Activated CD8-positive, alpha-beta memory T cell treated with anti-CD3 and anti-CD28 coated beads for 4 hours (primary cell): Measurements from ENCODE around the gene OPCML.

ENCODE experiments used
- DNase-seq, 2 donors: peaks; one replicate each; pipeline ENCODE4 v3.0.0-alpha.2; 2020; ENCODE audit warnings: low read depth in 2 of 2

The OPCML gene

DNA sequence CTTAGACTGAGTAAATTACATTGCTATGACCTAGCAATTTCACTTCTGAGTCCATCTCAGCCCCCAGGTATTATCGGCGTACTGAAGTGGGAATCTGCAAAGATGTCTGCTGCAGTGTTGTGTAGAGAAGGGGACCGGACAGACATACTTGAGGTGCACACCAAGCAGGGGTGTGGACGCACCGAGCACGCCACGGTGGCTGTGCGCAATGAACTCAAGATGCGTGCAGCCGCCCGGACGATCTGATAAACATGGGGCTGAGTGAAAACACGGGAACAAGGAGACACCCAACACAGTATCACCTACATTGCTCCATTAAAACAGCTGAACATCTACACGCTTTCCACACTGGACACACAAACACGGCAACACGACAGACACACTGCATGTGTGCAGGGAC lies 454.3 kb downstream of the OPCML start:
- DNase-seq, result no peak

DNA sequence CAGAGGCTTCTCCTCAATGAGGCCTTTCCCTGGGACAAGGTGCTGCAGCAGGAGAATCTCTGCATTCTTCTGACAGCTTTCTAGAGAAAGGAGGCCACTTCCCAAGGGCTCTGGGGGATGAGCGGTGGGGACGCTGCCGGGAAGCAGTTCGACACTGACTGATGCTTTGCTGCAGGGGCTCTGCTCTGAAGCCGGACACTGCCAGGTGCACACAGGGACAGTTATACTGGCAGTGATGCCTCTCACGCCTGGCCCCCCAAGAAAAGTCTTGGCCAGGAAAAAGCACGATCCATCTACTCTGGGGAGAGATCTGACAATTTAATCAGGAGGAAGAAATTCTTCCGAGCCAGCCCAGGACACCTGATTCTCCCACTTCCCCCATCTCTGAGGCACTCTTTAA lies 456.9 kb downstream of the OPCML start:
- DNase-seq, result no peak

DNA sequence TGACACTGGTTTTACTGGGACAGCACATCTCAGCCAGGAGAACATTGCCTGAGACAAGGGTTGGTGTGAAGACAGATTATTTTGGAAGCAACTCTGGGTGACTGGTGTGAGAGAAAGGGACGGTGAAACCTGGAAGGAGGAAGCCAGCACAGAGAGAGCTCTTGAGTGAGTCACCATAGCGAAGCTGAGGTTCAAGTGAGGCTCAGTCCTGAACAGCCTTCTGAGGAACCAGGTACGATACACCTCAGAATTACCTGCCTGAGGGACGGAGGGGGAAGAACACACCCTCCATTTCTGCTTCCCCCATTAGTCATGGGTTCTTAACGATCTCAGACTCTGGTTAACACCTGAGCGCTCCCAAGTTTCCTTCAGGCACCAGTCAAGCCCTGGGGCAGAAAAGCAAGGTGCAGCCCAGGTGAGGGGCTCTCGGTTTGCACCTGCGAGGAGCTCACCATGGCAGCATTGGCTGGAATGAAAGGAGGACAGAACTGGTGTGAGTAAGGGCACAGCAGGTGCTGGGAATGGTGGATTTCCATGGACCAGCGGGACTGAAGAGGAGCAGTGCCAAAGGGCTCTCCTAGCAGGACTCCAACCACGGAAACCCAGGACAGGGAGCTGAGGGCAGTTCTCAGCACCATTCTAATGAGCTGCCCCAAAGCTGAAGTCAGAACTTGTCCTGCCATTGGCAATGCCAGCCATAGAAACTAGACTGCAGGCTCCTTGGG lies 459.3 kb downstream of the OPCML start:
- DNase-seq, result no peak

DNA sequence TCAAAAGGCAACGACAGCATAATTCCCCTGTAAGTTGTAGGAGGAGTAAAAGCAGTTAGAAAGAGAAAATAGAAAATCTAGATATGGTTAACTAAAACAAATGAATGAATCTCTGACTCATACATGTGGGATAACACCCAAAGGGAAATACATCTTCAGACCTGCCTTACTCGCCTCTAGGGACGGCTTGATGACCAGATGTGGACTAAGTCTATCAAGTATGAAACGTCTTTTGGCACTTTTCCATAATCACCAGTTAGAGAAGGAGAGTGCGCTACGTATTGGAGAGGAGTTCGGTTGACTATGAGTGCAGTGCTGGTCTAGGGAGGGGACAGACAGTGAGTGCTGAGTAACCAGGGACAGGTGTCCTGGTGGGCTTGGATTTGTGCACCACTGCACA lies 459.9 kb downstream of the OPCML start:
- no peak for DNase-seq

DNA sequence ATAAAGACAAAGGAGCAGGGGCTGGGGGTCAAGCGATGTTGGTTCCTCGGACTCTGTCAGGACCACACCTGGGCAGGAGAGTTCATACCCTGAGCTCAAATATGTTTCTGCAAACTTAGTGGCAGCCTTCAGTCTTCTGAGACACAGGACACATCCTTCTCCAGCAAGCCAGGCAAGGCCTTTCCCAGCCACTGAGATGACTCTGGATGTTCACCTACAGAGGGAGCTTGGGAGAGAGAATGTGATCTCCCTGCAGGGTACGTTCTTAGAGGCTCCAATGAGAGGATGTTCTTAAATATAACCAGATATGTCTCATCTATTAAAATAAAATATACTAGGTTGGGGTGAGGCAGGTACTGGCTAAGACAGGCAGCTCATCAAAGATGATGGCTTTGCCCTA lies 461.5 kb downstream of the OPCML start:
- no peak for DNase-seq

DNA sequence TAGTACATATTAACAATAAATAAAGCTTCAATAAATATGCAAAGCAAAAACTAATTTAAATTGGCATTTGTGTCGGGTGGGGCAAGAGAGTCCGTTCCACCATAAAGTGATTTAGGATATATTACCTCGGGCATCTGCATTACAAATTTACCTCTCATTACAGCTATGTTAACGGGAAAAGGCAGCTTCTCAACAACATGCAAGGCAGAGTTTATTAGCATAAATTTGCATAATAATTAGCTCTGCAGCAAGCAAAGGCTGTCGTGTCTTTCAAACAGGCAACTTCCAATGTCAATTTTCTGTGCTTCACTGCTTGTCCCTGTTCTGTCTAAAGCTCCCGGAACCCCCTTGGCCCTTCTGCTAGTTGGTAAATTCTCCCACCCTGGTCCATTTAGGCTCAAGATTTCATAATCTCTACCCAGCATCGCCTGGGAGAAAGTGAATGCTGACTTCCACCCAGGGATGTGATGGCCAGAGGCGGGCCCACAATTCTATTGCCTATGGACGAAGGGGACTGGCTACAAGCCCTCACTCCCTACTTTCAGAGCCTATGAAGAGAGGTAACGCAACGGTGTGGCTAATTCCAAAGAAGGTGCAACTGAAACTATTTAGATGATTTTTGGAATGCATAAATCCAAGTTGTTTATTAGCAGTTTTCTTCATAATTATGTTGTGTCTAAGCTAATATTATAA lies 462.1 kb downstream of the OPCML start:
- no peak for DNase-seq

DNA sequence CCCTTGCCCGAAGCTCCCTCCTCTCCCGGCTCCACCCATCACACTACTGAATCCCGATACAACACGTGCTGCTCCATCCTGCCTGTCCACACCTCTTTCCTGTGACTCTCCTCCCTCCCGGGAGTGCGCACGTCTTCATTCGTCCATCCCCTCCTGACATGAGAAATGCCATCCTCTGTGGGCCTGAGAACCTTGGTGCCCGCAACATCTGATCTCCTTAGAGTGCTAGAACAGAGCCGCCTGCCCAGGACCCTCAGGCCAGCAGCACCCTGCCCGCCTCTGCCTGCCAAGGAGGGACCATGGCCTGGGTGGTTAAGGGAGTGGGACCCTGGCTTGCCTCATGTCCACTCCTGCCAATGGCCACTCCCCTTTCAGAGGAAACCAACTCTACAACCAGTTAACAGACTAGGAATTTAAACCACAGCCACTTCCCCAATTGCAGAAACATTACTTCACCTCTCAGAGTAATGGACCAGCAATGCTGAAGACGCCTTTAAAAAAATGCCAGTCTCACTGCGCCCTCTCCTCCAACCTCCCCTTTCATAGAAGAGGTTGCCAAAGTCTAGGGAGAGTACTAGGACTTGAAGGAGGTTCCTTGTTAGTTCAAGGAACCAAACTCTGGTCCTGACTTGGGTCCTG lies 466.3 kb downstream of the OPCML start:
- no peak for DNase-seq

DNA sequence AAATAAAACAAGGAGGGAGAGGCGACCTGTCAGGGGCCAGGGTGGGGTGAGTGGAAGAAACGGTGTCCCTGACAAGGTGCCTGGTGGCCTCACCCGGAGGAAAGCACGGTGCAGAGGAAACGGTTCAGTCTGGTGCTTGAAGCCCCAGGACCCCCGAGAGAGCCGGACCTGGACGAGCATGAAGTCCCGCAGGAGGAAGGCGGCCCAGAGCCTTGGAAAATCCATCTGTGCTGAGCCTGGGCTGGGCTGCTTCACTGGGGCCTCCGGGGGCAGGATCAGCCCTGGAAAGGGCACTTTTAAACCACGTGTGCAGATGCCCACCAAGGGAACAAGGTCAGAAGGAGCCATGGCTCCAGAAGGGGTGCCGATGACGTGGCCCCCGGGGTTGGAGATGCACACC lies 467.3 kb downstream of the OPCML start:
- DNase-seq, result no peak

DNA sequence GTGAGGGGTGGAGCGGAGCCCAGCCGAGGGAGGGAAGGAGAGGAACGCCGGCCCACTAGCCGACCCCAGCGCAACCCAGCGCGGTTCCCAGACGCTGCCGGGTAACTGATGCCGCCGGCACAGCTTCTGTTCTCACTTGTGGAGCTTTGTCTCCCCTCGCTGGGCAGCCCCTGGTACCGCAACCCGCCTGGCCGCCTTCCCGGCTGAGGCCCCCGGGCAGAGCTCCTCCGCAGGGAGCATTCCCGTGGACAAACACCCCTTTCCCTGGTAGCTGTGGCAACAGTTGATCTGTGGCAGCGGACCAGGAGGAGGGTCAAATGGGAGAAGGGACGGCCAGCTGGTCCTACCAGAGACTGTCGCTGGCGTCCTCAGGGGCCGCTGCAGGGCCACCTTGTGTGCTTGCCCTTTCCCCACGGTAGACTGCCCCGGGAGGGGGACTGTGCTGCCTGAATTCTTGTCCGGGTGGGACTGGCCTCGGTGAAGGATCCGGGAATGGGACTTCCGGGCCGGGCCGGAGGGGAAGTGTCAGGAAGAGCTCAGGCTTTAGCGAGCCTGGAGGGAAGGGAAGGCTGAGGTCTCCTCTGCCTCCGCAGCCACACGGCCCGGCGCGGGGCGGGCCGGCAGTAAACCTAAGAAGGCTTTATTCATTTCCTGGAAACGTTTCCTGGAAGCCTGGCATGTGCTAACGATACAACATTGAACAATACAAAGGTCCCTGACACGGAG lies 468.0 kb downstream of the OPCML start:
- DNase-seq, result no peak

DNA sequence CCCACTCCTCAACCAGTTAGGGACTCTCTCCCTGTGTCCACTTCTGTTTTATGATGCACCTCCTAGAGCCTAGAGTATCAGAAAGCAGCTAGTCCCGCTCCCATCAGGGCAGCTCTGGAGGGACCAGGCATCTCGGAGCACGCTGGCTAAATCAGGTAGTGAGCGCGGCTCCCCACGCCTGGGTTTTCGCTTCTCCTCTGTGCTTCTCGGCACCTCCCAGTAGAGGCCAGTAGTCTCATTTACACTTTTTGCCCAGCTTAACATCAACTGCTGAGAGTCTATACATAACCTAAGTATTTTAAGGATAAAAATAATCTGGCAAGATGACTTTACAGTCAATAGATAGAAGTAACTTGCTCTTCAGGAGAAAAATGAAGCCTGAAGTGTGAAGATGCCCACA lies 473.8 kb downstream of the OPCML start:
- DNase-seq, result no peak

DNA sequence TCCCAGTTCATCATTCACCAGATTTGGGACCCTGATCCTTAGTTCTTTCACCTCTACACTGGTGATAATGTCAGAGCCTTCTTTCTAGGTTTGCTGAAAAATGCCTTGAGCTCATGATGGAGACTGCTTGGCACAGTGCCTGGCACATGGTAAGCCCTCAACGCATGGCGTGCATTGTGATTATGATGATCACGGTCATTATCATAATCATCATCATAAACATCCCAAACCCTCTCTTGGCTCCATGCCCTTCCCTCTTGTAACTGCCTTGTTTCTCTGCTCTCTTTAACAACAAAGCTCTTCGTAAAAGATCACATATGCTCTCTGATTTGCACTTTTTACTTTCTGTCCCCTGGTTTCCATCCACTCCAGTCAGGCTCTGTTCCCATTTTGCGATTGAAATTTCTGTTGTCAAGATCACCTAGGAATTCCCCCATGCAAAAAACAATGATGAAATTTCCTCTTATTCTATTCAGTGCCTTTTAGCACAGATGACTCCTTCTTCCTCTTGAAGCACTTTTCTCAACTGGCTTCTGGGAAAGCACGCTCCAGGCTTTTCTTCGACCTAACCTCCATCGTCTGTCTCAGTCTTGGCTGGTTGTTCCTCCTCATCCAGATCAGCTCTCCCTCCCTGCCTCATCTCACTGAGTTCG lies 479.1 kb downstream of the OPCML start:
- DNase-seq, result no peak

DNA sequence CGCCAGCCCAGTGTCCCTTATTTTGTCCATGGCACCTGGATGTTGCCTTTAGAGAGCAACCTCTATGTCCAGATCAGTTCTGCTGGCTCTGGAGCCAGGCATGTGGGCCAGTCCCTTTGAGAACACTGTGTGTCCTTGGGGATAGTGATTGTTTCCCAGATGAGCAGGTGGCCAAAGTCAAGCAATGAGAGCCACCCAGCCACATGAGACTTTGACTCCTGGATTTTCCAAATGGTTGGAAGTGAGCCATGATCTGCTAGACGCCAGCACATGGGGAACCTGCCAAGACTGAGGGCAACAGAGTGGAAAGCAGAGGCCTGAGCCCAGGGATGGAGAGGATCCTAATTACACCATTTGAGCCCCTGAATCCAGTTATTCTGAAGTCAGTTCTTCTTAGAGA lies 479.8 kb downstream of the OPCML start:
- no peak for DNase-seq

DNA sequence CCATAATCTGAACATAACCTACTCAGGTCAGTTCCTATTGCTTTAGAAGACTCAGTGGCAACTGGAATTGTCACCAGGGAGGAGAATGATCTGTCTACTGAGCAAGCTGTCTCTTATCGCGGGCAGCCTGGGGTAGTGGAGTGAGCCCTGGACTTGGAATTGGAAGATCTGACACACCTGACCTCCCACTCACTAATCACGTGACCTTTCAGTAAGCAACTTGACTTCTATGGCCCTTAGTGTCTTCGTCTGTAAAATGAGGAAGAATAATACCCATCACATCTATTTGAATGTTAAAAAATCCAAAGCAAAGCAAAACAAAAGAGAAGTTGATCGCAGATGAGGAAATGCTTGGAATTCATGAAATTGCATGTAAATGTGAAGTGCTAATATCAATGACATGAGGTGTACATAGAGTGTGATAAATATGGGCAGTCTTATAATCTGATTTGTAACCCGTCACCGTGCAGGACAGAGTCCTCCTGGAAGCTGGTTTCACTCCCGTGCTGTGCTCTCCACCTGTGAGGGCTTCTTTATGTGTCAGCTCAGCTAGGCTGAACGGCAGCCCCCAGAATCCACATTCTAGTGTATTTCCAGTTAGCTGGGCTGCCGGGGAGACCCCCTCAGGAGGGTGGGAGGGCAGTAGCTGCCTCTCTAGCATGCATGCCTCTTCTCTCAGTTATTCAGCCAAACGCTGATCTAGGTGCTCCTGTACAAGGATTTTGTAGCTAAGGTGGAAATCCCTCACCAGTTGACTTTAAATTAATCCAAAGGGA lies 482.9 kb downstream of the OPCML start:
- no peak for DNase-seq

DNA sequence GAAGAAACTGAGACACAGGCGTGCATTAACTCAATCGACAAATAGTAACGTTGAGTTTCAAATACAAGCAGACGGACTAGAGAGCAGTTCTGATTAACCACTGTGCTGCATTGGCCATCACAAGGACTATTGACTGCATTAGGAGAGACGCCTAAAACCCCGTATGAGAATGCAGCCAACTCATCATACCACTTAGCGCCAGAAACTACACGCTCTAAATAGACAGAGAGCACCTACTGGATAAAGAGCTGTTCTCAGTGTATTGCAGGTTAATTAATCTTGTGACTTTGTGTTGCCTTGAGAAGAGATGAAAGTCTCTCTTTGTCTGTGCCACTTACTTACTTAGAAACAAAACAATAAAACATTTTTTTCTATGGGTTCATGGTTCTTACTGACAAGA lies 484.0 kb downstream of the OPCML start:
- no peak for DNase-seq

DNA sequence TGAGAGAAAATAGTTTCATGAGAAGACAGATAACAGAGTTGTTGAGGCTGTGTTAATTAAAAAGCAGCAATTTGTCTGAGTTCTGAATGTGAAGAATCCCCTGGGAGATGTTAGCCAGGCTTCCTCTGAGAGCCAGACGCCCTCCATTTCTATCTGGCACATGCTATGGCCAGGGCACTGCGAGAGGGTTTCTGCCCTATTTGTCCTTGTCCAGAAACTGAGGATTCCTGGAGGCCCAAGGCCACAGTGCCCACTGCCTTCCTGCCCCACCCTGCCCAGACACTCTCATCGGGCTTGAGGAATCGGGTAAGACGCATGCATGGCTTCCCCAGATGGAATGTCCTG lies 484.6 kb downstream of the OPCML start:
- DNase-seq, result no peak

DNA sequence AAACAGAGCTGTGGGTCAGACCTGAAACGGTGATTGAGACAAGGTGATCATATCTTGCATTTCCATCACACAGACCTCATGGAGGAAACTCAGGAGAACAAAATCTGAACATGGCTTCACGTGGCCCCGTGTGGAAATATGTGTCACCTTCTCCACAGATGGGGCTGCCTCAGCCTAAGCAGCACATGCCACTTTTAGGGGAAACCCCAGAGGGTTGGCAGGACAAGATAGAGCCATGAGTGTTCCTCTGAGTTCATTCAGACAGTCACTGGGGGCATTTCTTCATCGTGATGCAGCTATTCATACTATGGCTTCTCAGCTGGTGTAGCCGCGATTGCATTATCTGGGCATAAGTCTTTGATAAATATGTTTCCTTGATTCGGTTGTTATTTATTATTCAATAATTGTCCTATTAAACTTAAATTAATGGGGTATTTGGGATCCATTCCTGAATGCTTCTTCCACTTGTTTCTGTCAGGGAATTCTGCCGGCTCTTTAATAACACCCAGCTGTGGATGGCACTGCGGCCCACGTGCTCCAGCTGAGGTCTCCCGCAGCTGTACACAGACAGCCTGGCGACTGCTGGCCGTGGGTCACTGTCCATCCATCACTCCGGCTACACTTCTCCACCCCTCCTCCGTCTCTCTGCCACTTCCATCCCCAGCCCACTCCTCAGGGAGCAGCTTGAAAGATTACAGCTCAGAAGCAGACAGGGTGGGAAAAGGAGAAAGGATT lies 485.1 kb downstream of the OPCML start:
- DNase-seq, result no peak

DNA sequence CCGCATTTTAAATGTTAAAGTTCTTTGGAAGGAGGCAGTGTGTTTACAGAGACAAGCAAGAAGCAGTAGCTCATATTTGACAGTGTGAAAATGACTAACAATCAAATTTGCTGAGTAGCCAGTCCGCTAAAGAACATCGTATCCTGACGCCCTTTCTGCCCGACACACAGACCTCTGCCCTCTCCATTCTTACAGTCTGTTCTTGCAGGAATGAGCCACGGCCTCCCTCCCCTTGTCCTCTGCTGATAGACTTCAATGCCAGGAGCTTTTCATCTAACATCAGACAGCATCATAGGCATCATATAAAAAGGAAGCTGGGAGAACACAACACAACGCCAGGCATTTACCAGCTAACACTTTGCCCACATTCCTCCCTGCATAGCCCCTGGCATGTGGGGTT lies 486.0 kb downstream of the OPCML start:
- DNase-seq, result no peak

DNA sequence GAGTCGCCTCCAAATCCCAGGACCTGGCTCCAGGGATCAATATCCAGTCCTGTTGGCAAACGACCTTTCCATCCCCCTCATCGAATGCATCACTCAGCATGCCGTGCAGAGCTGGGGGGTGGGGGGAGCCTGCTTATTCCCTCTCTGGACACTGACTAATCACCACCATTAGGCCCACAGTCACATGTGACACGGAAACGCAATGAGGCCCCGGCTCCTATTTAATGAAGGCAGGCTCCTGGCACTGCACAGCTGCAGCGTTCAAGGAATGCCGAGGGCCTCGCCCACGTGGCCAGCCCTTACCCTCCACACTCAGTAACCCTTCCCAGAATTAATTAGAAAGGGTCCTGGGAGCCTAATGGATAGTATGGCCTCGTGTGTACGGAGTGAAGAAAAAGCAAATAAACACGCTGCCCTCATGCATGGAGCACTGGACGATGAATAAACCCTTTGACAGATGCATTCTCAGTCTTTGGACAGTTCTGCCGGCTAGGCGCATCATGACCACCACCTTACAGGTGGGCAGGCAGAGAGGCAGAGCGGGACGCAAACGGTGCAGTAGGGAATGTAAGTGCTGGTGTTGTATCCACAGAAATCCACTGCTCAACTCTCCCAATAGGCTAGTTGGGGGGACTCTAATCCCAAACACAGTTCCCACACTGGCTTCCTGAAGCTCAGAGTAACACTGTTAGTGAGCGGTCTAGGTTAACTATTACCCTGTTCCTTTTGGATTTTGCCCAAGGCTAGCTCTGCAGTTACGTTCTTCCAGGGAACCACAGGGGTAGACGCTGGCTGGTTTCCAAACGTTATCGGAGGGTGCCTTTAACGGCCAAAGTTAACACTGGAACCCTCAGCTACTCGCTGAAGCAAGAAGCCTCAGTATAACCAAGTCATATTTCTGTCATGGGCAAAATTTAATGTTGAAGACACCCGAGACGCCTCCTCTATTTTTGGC lies 490.1 kb downstream of the OPCML start:
- no peak for DNase-seq

DNA sequence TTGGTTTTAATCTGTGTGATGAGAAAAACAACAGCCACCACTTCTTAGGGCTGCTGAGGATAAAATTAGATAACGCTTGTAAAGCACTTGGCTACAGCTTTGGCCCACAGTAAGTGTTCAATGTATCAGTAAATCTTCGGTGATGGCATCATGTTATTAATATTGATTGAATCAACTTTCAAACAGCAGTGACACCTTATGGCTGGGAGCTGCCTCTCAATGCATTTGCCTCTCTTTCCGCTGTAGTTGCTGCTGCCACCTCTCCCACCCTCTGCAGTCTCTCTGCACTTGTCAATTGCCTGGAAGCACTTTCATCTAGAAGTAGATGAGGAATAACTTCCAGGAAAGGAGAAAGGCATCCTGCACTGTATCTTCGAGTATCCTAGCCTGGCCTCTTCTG lies 491.1 kb downstream of the OPCML start:
- DNase-seq, result no peak
